GM19351 (cell line): ENCODE measurements around the gene DNAJC15.

Source experiments
- ATAC-seq: cut with Tn5 transposase; IDR thresholded peaks from one replicate; pipeline ENCODE4 v1.9.1; 2021; ENCODE audit warnings: mild to moderate bottlenecking, moderate library complexity; ENCODE audit not compliant: unreplicated experiment

Gene DNAJC15

DNA sequence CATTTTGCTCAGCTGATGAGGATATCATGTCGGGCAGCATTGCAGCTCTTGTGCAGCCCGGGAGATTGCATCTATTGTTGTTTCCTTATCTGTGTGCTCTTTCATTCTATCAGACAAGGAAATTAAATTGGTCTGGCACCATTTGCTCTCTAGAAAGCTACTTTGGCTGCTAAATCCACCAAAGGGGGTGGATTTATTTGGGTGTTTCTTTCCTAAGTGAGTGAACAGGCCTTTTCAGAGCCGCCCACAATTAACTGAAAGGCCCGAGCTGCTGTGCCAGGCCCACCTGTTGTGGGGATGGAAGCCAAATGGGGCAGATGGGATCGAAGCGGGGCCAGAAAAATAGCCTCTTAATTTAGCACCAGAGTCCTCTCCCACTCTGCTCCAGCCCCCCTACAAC, 99.4 kb downstream of the DNAJC15 start:
- ATAC-seq, result no peak

DNA sequence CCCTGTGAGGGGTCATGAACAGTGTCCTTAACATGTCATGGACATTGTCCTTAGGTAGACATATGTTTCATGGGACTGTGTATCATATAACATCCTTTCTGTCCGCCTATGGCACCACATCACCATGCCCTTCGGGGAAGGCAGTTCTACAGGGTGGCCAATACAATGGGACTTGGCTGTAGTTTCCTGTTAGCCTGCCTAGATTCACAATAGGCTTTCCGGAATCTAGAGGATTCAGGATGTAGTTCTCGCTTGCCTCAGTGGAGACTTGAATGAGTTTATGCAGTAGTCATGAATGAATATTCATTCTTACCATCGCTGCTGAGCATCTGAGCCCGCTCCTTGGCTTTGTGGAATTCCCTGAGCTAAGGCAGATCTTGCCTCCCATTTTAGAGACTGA, 100.5 kb downstream of the DNAJC15 start:
- ATAC-seq, result no peak

DNA sequence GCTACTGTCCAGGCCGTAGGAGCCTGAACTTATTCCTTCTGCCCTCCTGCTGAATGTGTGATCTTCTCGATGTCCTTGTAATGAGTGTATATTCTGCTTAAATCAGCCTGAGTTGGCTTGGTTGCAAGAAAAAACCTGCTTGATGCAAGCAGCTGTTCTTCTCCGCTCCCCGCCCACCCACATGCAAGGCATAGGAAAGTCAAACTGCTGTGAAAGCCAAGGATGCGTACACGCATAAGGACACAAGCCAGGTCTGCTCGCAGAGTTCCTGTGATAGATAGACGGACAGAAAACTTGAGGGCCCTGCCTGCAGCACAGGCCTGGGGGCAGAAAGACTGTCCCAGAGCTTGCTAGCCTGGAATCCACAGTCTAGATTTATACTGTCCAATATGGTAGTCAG, 101.1 kb downstream of the DNAJC15 start:
- no peak for ATAC-seq

DNA sequence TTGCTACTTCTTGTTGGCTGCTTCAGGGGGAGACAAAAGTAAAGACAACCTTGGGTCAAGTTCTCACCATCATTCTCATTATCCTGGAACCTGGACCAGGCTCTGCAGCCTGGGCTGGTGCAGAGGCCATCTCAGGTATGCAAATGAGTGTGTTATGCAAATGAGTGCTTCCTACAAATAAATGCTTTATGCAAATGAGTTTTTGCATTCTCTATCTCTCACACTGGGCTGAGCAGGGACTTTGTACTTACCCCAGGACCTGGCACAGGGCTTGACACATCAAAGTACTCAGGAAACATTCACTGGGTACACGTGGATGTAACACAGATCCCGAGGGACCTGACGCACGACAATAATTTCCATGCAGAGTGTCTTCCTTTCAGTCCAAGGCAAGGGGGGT, 103.0 kb downstream of the DNAJC15 start:
- peak; percentile 46 for ATAC-seq

DNA sequence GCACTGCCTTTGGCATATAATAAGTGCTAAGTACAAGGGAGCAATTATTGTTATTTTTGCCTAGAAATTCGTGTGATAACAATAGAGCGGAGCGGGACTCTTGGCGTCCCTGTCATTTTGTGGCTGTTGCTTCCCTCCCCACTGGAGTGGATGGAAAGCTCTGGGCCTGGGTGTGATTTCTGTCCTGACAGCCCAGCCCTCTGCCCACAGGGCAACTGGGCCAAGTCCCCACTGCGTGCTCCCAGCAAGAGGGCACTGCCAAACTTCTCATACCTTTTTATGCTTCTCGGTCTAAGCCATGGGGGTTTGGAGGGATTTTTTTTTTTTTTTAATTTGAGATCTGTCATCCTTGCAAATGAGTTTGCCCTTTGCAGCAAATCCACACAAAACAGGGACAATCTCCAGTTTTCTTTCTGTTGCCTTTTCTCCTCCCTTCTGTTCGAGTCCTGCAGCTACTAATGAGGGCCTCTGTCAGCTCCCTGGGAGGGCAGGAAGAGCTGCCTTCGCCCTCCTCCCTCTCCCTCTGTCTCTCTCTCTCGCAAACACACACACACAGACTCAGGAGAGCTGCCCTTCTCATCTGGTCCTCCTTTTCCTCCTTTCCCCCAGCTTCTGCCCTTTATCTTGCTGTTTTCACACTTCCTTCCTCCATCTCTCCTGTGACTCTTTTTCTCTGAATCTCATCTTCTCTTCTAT, 103.9 kb downstream of the DNAJC15 start:
- no peak for ATAC-seq

DNA sequence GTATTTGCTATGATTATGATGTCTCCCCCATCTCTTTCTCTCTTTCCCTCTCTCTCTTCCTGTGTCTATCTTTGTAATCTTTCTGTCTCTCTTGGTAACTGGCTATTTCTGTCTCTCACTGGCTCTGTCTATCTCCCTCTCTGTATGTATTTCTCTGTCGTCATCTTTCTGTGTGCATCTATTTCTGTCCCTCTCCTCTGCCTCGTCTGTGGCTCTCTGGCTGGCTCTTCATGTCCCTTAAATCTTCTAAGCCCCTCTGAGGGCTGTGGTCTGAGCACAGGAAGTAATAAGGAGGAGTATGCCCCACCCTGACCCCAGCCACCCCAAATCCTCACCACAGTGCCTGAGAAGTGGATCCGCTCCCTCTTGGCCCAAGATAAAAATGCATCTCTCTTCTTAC, 104.4 kb downstream of the DNAJC15 start:
- peak; percentile 66 for ATAC-seq

DNA sequence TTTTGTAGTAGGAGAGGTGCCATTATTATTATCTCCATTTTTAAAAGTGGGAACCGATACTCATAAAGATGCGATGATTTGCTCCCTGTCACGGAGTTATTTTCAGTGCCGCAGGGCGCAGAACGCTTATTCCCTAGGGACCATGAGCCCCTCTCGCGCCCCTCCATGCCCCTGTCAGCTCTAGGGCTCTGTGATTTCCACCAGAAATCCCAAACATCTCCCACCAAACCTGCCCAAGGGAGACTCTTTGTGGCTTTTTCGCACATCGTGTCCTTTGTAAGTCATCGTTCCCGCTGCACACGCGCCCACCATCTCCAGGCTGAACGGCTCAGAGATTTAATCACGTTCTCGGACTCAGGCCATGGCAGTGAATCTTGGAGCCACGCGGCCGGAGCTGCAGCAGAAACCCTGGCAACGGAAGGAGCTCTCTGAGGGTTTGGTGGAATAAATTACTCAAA, 105.1 kb downstream of the DNAJC15 start:
- ATAC-seq, result no peak

DNA sequence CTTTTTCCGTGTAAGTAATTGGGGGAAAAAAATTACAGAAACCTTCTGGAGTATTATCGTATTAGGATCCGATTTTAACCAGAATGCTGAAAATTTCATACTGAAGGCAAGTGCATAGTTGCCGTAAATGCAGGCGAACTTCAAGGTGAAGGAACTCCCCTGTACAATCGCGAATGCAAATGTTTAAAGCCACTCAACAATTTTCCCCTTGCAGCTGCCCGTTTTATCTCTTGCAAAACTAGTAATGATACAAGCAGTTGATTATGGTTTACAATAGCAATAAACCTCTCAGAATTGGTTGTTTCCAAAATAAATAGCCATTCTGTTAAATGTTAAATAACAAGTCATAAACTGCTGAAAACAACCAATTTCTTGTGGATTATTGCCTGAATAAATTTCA, 105.7 kb downstream of the DNAJC15 start:
- no peak for ATAC-seq

DNA sequence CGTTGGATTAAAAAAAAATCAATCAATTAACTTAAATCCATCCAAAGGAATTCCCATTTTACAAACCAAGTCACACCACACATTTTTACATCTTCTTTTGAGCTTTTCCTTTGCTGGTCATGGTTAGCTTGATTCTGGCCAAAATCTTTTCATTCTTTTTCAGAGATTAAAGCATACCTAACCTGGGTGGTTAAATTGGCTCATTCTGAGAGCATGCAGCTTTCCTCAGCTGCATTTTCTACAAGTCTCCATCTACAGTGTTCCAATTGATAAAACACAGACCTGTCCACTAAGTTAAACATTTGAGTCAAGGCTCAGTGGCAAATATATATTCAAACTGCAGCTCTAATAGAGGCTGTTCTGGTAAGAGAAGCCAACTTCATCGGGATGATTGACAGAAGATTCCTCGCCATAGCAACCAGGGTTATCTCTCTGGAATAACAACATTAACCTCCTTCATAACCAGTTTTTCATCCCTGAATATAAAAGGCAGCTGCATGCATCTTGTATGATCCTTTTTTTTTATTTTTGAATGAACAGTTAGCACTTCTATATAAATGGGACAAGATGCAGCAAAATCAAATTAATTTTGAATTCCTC, 106.2 kb downstream of the DNAJC15 start:
- no peak for ATAC-seq

DNA sequence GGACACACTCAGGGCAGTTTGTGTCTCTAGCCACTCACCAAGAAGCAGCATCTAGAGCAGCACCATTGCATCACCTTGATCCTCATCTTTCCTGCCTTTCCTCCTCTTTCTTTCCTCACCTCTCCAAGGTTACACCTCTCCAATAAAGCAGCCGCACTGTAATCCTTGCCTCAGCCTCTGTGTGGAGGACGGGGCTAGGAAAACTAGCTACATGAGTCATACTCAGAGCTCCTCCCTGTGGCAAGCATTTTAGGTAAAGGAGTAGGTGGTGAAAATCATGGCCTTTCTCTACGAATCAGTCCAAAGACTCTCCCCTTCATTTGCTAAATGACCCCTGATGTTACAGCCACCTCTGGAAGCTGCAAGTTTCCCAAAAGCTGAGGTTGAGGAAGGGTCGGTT, 108.9 kb downstream of the DNAJC15 start:
- ATAC-seq, result no peak

DNA sequence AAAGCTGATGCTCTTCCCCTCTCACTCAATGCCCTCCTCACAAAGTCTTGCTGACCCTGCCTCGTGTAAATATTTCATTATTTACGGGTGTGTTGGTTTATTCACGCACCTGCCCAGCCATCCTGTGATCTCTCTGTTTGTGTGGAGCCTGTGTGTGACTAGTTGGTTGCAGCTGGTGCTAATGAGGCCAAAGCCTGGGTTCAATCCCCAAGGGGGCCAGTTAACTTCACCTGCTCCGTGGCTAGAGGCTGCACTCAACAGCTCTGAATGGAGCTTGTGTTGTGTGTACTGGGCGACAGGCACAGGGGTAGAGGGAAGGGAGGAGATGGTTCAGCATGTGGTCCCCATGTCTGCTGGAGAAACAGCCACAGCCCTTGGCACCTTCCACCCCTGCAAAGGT, 109.5 kb downstream of the DNAJC15 start:
- no peak for ATAC-seq

DNA sequence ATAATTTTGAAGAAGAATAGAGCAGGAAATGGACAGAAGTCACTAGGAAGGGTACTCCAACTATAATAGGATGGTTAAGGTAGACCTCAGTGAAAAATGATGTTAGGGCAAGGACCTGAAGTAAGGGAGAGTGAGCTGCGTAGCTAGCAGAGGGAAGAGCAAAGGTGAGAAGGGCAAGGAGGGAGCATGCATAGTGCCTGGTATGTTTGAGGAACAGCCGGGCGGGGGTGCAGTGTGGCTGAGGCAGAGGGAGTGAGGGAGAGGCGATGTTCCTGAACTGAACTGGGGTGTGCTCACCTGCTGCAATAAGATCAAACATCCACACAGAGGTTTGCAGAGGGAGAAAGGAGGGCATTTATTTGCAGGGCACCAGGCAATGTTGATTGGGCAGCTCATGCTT, 110.4 kb downstream of the DNAJC15 start:
- ATAC-seq, result no peak

DNA sequence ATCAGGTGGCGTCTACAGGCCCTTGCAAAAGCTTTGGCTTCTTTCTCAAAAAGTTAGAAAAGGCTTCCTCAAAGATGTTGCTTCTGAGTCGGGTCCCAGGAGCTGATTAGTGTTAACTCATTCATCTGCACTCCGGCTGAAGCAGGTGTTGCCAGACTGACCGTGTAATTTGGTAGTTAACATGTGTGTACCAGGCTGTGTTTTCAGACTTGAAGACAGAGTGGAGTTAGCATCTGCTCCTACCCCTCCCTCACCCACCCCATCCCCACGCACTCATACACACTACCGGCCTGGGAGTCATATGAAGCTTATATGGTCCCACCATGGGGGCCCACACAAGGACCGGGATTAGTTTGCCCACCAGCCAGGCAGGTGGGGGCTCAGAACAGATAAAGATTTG, 111.5 kb downstream of the DNAJC15 start:
- no peak for ATAC-seq

DNA sequence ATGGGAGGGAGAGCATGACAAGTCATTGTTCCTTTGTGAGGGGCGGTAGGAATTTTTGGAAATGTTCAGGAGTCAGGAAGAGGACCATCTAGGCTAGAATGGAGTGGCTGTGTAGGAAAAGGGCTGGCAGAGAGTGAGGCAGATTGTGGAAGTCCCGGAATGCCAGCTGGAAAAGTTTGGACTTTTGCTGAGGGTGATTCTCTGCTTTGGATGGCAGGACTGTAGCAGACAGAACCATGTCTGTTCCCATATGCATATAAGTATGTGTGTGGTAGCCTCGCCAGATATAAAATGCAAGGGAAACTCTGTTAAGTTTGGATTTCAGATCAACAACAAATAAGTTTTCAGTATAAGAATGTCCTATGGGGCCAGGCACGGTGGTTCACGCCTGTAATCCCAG, 112.1 kb downstream of the DNAJC15 start:
- no peak for ATAC-seq

DNA sequence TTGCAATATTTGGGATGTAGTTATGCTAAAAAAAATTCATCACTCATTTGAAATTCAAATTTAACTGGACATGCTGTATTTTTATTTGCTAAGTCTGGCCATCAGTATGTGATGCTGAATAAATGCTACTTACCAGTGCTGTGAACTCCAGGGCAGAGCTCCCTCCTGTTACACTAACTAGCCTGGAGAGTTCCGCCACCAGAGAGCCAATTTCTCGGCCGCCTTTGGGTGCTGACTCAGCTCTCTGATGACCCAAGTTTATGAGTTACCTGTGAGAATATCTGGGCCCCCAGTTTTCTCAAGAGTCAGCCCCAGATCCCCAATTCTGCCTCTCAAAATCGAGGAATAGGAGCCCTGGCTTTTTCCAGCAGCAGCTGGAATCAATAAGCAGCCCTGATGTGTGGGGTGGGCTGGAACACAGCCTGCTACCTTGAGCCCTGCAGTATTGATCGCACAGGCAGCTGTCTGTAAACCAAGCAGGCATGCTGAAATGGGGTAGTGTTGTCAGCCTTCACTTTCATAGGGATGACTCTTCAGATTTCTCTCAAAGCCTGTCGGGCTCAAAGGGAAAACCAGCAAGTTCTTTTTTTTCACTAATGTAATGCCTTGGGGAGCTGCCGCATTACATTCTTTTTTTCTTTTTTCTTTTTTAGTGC, 113.7 kb downstream of the DNAJC15 start:
- no peak for ATAC-seq

DNA sequence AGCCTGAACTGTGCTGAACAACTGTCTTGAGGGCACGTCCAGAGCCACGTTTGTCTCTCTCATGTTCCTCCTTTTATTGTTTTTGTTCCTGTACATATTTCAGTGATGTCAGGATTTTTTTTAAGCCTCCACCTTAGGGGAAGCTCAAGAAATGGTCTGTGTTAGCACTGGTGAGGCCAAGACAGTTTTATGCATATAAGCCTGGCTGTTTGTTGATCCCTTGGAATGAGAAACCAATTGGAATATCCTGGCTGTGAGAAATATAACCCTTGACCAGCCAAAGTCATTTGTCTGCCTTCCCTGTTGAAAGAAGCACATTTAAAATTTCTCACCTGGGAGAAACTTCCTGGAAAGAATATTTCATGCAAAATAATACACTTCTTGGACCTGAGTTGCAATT, 115.8 kb downstream of the DNAJC15 start:
- ATAC-seq, result no peak

DNA sequence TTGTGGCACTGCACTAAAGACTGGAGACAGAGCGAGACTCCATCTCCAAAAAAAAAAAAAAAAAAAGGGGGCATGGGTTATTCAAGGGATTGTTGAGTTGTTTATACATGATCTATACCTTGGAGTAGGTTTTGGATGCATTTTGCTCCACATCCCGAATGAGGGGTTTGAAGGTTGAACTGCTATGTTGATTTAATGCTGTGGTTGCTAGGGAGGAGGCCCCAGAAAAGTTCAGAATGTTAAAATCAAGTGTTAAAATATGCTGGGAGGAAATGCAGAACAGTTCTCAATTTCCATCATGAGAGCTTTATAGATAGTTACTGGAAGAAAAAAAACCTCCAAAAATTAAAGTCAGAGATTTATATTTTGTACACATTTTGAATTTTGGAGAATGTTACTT, 116.5 kb downstream of the DNAJC15 start:
- no peak for ATAC-seq

DNA sequence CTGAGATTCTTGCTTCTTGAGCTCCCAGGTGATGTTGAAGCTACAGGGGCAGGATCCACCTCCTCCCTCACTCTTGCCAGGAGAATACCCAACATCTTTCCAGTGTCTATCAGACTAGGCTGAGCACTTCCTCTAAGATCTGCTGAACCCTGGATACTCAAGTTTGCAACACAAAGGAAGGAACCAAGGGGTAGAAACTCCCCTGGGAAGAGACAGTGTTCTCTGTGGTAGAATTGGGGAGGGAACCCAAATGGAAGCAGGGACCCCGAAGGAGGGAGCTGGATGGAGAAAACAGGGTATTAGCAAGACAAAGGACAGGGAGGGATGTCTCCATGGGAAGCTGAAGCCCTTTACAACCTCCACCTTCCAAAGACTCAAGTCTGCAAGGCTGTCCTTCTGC, 117.6 kb downstream of the DNAJC15 start:
- no peak for ATAC-seq

DNA sequence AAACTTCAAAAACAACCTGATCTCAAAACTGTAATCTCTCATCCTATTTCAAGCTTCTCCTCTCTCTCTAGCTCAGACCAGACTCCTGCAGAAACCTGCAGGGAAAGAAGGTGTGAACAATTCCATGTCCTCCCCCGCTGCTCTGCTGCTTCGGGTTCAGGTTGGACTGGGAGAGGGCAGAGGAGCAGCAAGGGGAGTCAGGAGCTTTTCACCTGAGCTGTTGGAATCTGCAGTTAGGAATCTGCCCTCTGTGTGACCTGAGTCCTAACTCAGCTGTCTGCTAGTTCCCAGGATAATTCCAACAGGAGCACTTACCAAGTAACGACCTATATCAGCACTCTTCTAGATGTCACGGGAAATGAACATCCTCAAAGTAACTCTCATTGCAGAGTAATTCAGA, 118.3 kb downstream of the DNAJC15 start:
- ATAC-seq, result no peak

DNA sequence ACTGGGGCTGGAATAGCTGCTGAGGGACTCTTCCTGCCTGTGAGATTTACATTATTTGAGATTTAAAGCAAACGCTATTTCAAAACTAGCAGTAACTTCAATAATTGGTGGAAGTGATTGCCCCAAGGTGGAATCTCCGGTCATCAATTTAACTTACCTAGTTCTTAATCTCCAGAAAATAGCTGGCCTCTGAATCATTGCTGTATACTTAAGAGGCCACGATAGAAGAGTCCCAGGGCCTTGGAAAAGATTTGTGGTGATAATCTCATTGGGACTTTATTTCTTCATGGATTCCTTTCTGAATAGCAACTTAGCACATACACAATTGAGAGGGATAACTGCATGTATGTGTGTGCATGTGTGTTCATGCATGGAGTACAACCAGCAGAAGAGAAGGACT, 120.2 kb downstream of the DNAJC15 start:
- no peak for ATAC-seq

DNA sequence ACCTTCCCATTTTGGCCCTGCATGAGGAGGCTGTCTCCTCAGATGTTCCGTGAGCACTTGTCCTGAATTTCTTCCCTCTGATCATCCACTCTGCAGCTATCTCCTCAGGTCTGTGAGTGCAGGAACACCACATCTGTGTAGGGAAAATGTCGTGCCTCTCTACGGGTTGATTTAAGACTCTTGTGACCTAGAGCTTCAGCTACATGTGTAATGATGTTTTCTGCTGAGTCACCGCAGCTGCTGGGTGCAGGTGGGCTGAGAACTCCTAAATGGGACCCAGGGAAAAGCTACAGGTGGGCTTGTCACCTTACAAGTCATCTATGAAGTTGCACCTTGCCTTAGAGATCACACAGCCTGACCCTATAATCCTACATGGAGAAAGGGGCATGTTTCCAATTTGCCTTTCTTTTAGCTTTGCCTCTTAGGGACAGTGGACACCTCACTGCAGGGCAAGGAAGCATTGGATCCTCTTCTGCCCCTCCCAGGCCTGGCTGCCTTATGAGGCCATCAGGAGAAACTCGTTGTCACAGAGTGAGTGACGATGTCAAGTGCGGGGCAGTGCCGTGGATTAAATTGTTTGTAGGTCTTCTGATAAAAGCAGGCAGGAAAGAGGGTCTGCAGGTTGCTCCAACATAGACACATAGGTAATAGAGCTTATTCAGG, 122.3 kb downstream of the DNAJC15 start:
- ATAC-seq, result no peak

DNA sequence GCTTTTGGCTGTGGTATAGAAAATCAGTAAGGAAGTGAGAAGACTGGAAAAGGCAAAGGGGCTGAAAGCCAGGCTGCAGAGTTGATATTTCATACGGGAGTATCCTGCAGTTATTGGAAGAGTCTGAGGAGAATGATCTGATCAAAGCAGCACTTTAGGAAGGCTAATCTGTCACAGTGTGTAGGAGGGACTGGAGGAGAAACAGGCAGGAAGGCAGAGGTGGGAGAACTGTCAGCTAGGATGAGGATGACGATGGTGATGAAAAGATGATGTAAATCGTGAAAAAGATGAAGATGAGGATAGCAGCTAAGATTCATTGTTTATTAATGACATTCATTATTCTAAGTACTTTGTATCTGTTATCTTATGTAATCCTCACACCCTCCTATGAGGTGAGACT, 123.0 kb downstream of the DNAJC15 start:
- no peak for ATAC-seq
